ENCODE results near the gene SYAP1.
"Not testable (repeated sequence)": the region's sequence is repeated elsewhere in the genome, so short reads cannot be mapped to it uniquely, and the experiment has no call there.

SYAP1 gene

GRCh38 chrX:16771483-16772398, 52.3 kb downstream of the SYAP1 start:
- DNase-seq (ENCODE audit: low read depth, low spot score), result peak; percentile 52
- peak overlapping the region; percentile 56 for H3K27ac ChIP-seq

- peak overlapping the region; percentile 56 for H3K27ac ChIP-seq
These were observed 53.0 kb downstream of the SYAP1 start for GRCh38 chrX:16772460-16772859.

GRCh38 chrX:16774746-16775145, 55.3 kb downstream of the SYAP1 start:
- DNase-seq (ENCODE audit: low read depth, low spot score), result no peak
- H3K27ac ChIP-seq, result peak overlapping the region; percentile 75

More at GRCh38 chrX:16772460-16772859, 53.0 kb downstream of the SYAP1 start:
- DNase-seq (ENCODE audit: low read depth, low spot score), result no peak

GRCh38 chrX:16778545-16778944, 59.1 kb downstream of the SYAP1 start:
- DNase-seq (ENCODE audit: low read depth, low spot score), result no peak

GRCh38 chrX:16778993-16779392, 59.6 kb downstream of the SYAP1 start:
- no peak for DNase-seq (ENCODE audit: low read depth, low spot score)
- H3K27ac ChIP-seq, result no peak overlapping the region

More at GRCh38 chrX:16778545-16778944, 59.1 kb downstream of the SYAP1 start:
- H3K27ac ChIP-seq, result no peak overlapping the region

- DNase-seq (ENCODE audit: low read depth, low spot score); H3K27ac ChIP-seq: not testable (repeated sequence)
These were observed 60.4 kb downstream of the SYAP1 start for GRCh38 chrX:16779815-16780214.

GRCh38 chrX:16783452-16783851, 64.0 kb downstream of the SYAP1 start:
- DNase-seq (ENCODE audit: low read depth, low spot score), result no peak
- H3K27ac ChIP-seq, result no peak overlapping the region

- not testable (repeated sequence) for DNase-seq (ENCODE audit: low read depth, low spot score); H3K27ac ChIP-seq
These were observed 65.0 kb downstream of the SYAP1 start for GRCh38 chrX:16784440-16784839.

- no peak overlapping the region for H3K27ac ChIP-seq
- no peak for DNase-seq (ENCODE audit: low read depth, low spot score)
These were observed 66.1 kb downstream of the SYAP1 start for GRCh38 chrX:16785247-16786138.

GRCh38 chrX:16786139-16786790, 66.9 kb downstream of the SYAP1 start, which contains the start of gene TXLNG:
Gene TXLNG (plus strand): TSS chrX:16786466. CDS start chrX:16786488, 22 bp downstream.
- peak; percentile 95 for DNase-seq (ENCODE audit: low read depth, low spot score)
- peak within 1 kb of the TSS; percentile 45 for H3K27ac ChIP-seq

- H3K27ac ChIP-seq, result peak overlapping the region; percentile 45
- no peak for DNase-seq (ENCODE audit: low read depth, low spot score)
These were observed 67.7 kb downstream of the SYAP1 start for GRCh38 chrX:16786791-16787735.

- DNase-seq (ENCODE audit: low read depth, low spot score), result no peak
- no peak overlapping the region for H3K27ac ChIP-seq
These were observed 69.1 kb downstream of the SYAP1 start for GRCh38 chrX:16788477-16788876.

- H3K27ac ChIP-seq, result no peak overlapping the region
- DNase-seq (ENCODE audit: low read depth, low spot score), result no peak
These were observed 76.9 kb downstream of the SYAP1 start for GRCh38 chrX:16796298-16796697.

- H3K27ac ChIP-seq, result no peak overlapping the region
- no peak for DNase-seq (ENCODE audit: low read depth, low spot score)
These were observed 77.9 kb downstream of the SYAP1 start for GRCh38 chrX:16797358-16797757.

- DNase-seq (ENCODE audit: low read depth, low spot score), result no peak
- H3K27ac ChIP-seq, result no peak overlapping the region
These were observed 78.4 kb downstream of the SYAP1 start for GRCh38 chrX:16797841-16798240.

- DNase-seq (ENCODE audit: low read depth, low spot score), result no peak
- no peak overlapping the region for H3K27ac ChIP-seq
These were observed 85.6 kb downstream of the SYAP1 start for GRCh38 chrX:16804923-16805464.

- DNase-seq (ENCODE audit: low read depth, low spot score), result no peak
- no peak overlapping the region for H3K27ac ChIP-seq
These were observed 88.1 kb downstream of the SYAP1 start for GRCh38 chrX:16807548-16807947.

- no peak for DNase-seq (ENCODE audit: low read depth, low spot score)
- no peak overlapping the region for H3K27ac ChIP-seq
These were observed 88.6 kb downstream of the SYAP1 start for GRCh38 chrX:16807976-16808542.

GRCh38 chrX:16814597-16814996, 95.2 kb downstream of the SYAP1 start:
- no peak for DNase-seq (ENCODE audit: low read depth, low spot score)
- H3K27ac ChIP-seq, result no peak overlapping the region
